SK-N-SH (cell line): ENCODE measurements around the gene KCNA5. TPM values are rescaled to one million over a fixed set of nuclear protein-coding genes. Genes with fewer than 3 reads are reported as not detected.

Experiments used
- CTCF ChIP-seq: fragments of 200-600 bp; sonication (generic); IDR thresholded peaks from 2 replicates; pipeline ENCODE4 v1.6.1; 2017; ENCODE audit warnings: antibody characterized with exemption, mild to moderate bottlenecking, moderate library complexity
- PBX3 ChIP-seq: IDR thresholded peaks from 2 replicates; pipeline ENCODE4; 2012
- REST ChIP-seq: IDR thresholded peaks from 2 replicates; pipeline ENCODE4 v1.6.1; 2012; ENCODE audit warnings: mild to moderate bottlenecking, low read depth, low read length, moderate library complexity
- polyA plus RNA-seq, 3 experiments: library from polyadenylated mRNA; depleted of rRNA; stranded (reverse); fragments of >200 nt; gene quantifications; 2 replicates each; pipeline ENCODE4 v1.2.3, GENCODE V29; 2012

KCNA5 gene
- polyA plus RNA-seq, 1 of the 3 experiments (the other 2 are of a cell fraction): not detected

- no peak for TF ChIP-seq PBX3
- TF ChIP-seq CTCF: no peak
- no peak for TF ChIP-seq REST
- TF ChIP-seq, all 33 proteins: peak for 0
Observed at GRCh38 chr12:5094986-5095385, 51.3 kb downstream of the KCNA5 start (continued).

Other genes with a start within 250 kb of the KCNA5 start
- gene KCNA1, start 134.0 kb upstream of the KCNA5 start, polyA plus RNA-seq (2012; rRNA removed): 0.08 TPM in 1 of 2 replicates, not detected in the other